Ascending aorta (tissue), 2 donors: ENCODE results near the gene NKX2-3. TPM values are rescaled to one million over a fixed set of nuclear protein-coding genes. Genes with fewer than 3 reads are reported as not detected.

ENCODE experiments used
- DNase-seq, 2 donors: peaks; one replicate each; pipeline ENCODE4 v3.0.0-alpha.2; 2019; ENCODE audit warnings: low spot score in 2 of 2
- H3K27ac ChIP-seq, 2 donors: fragments of 200-600 bp; sonication (generic); one replicate each; pipeline ENCODE4 v1.5.1; 2016 to 2017; ENCODE audit warnings: mild to moderate bottlenecking in 1 of 2
- H3K27me3 ChIP-seq: fragments of 200-600 bp; sonication (generic); one replicate; pipeline ENCODE4 v1.5.1; 2017
- H3K36me3 ChIP-seq, 2 donors: fragments of 200-600 bp; sonication (generic); one replicate each; pipeline ENCODE4 v1.5.1; 2016
- H3K4me1 ChIP-seq, 2 donors: fragments of 200-600 bp; sonication (generic); one replicate each; pipeline ENCODE4 v1.5.1; 2016 to 2017; ENCODE audit warnings: mild to moderate bottlenecking in 1 of 2
- H3K4me3 ChIP-seq, 2 donors: fragments of 200-600 bp; sonication (generic); one replicate each; pipeline ENCODE4 v1.5.1; 2016 to 2017; ENCODE audit warnings: mild to moderate bottlenecking in 1 of 2
- H3K9me3 ChIP-seq, 2 donors: fragments of 200-600 bp; sonication (generic); one replicate each; pipeline ENCODE4 v1.5.1; 2016
- intact Hi-C: fragments of 100-400 bp; cut with DNase I; formaldehyde crosslinking; loops from one replicate; pipeline ENCODE4 v1.15.1; 2023
- total RNA-seq: library from RNA; depleted of rRNA; stranded (reverse); fragments of >200 nt; gene quantifications from one replicate; pipeline ENCODE4 v1.1.0, GENCODE V29; 2016
- TF ChIP-seq, protein P1 (sequence below), 3 experiments: fragments of 200-600 bp in 2 of 3; fragments of 450-650 bp in 1 of 3; sonication (generic) in 2 of 3; IDR thresholded peaks; one replicate each; pipeline ENCODE4 v1.5.1; 2016 to 2019; ENCODE audit warnings: antibody characterized with exemption in 3 of 3, mild to moderate bottlenecking in 1 of 3, moderate library complexity in 1 of 3

The NKX2-3 gene
- total RNA-seq, 1 donor from 2014 or later: not detected

DNA sequence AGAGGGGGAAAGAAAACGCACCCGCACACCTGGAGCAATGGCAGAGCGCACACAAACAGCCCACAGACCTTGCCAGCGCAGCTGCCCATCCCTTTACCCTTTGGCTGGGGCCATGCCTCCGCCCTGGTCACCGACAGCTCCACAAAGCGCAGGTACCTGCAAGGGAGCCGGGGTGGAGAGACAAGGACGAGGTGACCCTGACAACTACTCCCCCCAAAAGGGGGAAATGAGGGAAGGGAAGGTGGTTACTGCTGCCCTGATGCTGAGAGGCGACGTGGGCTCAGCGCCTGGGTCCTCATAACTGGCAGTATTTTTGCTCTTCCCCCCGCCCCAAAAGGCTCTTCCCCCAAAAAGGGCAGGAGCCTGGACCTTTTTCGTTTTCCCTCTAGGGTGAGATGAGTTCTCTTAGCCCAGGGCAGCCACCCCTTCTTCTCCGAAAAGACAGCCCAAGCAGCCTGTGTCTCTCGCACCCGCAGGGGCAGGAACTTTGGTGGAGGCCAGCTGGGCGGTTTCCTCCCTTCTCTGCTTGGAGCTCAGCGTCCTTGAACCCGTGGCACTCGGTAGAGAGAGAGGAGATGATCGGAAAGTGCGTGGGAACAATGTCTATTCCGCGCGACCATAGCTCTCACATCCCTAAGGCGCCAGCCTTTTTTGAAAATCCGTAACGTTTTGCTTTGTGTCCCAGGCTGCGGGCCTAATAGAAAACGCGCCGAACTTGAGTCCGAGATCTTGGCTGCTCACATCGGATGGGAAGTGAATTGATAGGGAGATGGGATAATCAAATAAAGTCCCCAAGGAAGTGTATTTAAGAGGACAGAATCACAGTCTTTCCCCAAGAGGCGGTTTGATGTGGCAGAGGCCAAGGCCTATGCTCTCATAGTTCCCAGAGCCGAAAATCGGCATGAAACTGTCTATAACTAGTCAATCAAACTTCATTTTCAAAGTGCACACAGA, 1.0 kb downstream of the NKX2-3 start:
- intact Hi-C loops: no loop called here
- TF ChIP-seq, protein P1, sequence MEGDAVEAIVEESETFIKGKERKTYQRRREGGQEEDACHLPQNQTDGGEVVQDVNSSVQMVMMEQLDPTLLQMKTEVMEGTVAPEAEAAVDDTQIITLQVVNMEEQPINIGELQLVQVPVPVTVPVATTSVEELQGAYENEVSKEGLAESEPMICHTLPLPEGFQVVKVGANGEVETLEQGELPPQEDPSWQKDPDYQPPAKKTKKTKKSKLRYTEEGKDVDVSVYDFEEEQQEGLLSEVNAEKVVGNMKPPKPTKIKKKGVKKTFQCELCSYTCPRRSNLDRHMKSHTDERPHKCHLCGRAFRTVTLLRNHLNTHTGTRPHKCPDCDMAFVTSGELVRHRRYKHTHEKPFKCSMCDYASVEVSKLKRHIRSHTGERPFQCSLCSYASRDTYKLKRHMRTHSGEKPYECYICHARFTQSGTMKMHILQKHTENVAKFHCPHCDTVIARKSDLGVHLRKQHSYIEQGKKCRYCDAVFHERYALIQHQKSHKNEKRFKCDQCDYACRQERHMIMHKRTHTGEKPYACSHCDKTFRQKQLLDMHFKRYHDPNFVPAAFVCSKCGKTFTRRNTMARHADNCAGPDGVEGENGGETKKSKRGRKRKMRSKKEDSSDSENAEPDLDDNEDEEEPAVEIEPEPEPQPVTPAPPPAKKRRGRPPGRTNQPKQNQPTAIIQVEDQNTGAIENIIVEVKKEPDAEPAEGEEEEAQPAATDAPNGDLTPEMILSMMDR (IDR thresholded peaks at IDR 0.05): no peak
- no peaks in the 10 kb centered on the region for H3K36me3 ChIP-seq
- no peaks in the 10 kb centered on the region for H3K9me3 ChIP-seq
- DNase-seq: no peak
- H3K4me1 ChIP-seq: peaks cover 0 to 5% of the 10 kb centered on the region in 2 donors
- peaks cover 11% of the 10 kb centered on the region for H3K27me3 ChIP-seq
- peak overlapping the region in 1 of 2 donors; percentile 8 for H3K4me3 ChIP-seq
- no peak overlapping the region for H3K27ac ChIP-seq

DNA sequence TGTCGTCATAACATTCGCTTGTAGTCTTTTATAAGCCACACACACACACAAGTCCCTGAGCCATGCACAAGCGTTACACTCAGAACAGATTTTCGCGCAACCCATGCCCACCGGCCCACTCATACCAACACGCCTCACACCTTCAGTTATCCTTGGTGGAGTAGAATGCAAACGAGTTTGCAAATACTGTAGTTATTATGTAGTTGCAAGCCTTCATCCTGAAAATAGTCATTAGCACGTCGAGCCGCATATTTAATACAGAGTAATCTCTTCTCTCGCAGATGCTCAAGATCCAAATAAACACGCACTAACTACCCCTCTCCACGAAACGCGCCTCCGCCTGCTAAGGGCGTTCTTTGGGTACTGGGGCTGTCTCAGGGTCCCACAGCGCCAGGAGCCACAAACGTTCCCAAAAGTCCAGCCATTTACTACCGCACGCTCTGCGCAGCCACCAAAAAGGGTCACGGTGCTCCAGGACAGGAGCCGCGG, 1.8 kb downstream of the NKX2-3 start:
- TF ChIP-seq, protein P1 (IDR thresholded peaks at IDR 0.05): no peak
- H3K27ac ChIP-seq: no peak overlapping the region
- intact Hi-C loops: no loop called here
- H3K27me3 ChIP-seq: peaks cover 11% of the 10 kb centered on the region
- H3K4me1 ChIP-seq: peaks cover 0 to 5% of the 10 kb centered on the region in 2 donors
- no peak for DNase-seq
- H3K36me3 ChIP-seq: no peaks in the 10 kb centered on the region
- peak overlapping the region; percentile 35 to 45 for H3K4me3 ChIP-seq
- no peaks in the 10 kb centered on the region for H3K9me3 ChIP-seq

DNA sequence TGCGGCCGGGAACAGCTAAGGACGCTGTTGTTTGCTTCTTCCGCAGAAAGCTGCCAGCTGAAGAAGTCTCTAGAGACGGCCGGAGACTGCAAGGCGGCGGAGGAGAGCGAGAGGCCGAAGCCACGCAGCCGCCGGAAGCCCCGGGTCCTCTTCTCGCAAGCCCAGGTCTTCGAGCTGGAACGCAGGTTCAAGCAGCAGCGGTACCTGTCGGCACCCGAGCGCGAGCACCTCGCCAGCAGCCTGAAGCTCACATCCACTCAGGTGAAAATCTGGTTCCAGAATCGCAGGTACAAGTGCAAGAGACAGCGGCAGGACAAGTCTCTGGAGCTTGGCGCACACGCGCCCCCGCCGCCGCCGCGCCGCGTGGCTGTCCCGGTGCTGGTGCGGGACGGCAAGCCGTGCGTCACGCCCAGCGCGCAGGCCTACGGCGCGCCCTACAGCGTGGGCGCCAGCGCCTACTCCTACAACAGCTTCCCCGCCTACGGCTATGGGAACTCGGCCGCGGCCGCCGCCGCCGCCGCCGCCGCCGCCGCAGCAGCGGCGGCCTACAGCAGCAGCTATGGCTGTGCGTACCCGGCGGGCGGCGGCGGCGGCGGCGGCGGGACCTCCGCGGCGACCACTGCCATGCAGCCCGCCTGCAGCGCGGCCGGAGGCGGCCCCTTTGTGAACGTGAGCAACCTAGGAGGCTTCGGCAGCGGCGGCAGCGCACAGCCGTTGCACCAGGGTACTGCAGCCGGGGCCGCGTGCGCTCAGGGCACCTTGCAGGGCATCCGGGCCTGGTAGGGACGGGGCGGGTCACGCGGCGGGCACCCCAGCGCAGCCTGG, 2.4 kb downstream of the NKX2-3 start:
- TF ChIP-seq, protein P1 (IDR thresholded peaks at IDR 0.05): no peak
- H3K36me3 ChIP-seq: no peaks in the 10 kb centered on the region
- DNase-seq: peak in 1 of 2 donors; percentile 46
- H3K4me1 ChIP-seq: peaks cover 0 to 5% of the 10 kb centered on the region in 2 donors
- intact Hi-C loops: no loop called here
- H3K27ac ChIP-seq: no peak overlapping the region
- peaks cover 8% of the 10 kb centered on the region for H3K27me3 ChIP-seq
- peak overlapping the region; percentile 35 to 45 for H3K4me3 ChIP-seq
- no peaks in the 10 kb centered on the region for H3K9me3 ChIP-seq

DNA sequence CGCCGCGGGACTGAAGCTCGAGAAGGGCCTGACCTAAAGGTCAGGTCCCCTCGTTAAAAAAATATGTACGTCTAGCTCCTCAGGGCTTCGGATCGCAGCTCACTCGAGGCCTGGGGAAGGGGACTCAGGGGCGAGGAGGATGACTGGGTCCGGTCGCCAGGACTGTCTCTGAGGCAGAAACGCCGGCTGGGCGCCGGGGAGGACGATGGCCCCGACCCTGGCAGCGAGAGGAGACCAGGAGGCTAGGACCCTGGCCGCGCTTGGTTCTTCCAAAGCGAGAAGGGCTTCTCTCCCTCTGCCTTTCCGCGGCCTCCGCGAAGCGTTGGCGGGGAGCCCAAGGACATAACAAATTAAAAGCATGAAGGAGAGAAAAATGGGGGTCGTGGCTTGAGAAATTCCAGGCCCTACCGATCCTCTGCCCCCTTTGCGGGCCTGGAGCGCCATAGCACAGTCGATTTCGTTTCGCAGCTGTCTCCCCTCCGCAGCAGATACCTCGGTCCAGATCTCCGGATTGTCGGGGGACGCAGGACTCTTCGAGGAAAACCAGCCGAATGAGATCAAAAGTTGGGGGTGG, 3.1 kb downstream of the NKX2-3 start:
- Histone ChIP-seq H3K4me3 (peak overlapping the region; percentile 12 to 45), H3K27ac (no peak overlapping the region), H3K9me3 (no peaks in the 10 kb centered on the region), H3K36me3 (no peaks in the 10 kb centered on the region), H3K4me1 (peaks cover 0 to 5% of the 10 kb centered on the region in 2 donors), H3K27me3 (peaks cover 6% of the 10 kb centered on the region)
- peak in 1 of 2 donors; percentile 58 for DNase-seq
- intact Hi-C loops: no loop called here
- TF ChIP-seq, protein P1 (IDR thresholded peaks at IDR 0.05): no peak

DNA sequence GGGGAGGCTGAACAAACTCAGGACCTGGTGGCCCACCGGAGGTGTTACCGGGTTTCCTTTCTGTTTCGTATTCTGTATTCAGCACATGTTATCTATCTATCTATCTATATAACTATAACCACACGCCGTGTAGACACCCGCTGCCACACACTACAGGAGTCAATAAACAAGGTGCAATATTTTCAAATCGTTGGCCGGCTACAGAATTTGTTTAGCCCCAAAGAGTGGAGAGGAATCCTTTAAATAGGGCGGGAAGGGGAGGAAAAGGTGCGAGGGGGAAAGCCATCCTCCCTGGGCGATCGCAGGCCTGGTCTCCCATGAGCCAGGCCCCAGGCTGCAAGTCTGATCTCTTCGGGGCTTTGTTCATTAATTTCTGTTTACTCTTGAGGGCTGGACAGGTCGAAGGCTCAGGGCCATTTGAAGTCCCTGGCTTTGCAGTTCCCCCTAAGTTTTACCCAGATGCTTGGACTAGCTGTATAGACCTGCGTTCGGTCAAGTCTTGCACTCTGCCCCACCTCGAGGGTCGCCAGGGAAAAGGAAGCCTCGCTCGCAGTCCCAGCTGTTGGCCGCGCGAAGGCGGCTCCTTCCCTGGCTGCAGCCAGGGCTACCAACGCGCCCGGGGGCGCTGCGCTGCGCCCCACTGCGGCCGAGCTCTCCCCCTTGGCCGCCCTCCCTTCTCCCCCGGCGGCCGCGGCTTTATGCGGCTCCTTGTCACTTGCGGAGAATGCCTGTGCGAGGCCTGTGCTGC, 3.8 kb downstream of the NKX2-3 start:
- Histone ChIP-seq H3K36me3 (no peaks in the 10 kb centered on the region), H3K27ac (no peak overlapping the region), H3K4me1 (peaks cover 0 to 5% of the 10 kb centered on the region in 2 donors), H3K4me3 (peak overlapping the region; percentile 23 to 33), H3K9me3 (no peaks in the 10 kb centered on the region), H3K27me3 (peaks cover 8% of the 10 kb centered on the region)
- intact Hi-C loops: no loop called here
- TF ChIP-seq, protein P1 (IDR thresholded peaks at IDR 0.05): no peak
- DNase-seq: peak in 1 of 2 donors; percentile 47
